GM21786 (cell line): ENCODE measurements around the gene KCNIP3.
"Not testable (repeated sequence)": the region's sequence is repeated elsewhere in the genome, so short reads cannot be mapped to it uniquely, and the experiment has no call there.

Experiments used
- ATAC-seq: cut with Tn5 transposase; IDR thresholded peaks from one replicate; pipeline ENCODE4 v1.9.1; 2021; ENCODE audit not compliant: unreplicated experiment

KCNIP3 gene

GRCh38 chr2:95296880-95297487 lies at the start of gene KCNIP3:
TSS of gene KCNIP3 (plus strand) at chr2:95297347. CDS start at chr2:95297439, 92 bp downstream.
- ATAC-seq, result no peak

- no peak for ATAC-seq
Measured at GRCh38 chr2:95258271-95258670, 38.9 kb upstream of the KCNIP3 start.

GRCh38 chr2:95260028-95261023 lies 36.8 kb upstream of the KCNIP3 start:
- ATAC-seq, result no peak

GRCh38 chr2:95261602-95262001 lies 35.5 kb upstream of the KCNIP3 start:
- no peak for ATAC-seq

- ATAC-seq, result no peak
Measured at GRCh38 chr2:95262896-95263542, 34.1 kb upstream of the KCNIP3 start.

GRCh38 chr2:95264624-95265023 lies 32.5 kb upstream of the KCNIP3 start:
- ATAC-seq, result no peak

- no peak for ATAC-seq
Measured at GRCh38 chr2:95265182-95265581, 32.0 kb upstream of the KCNIP3 start.

GRCh38 chr2:95266781-95267430 lies 30.2 kb upstream of the KCNIP3 start:
- ATAC-seq, result no peak

- no peak for ATAC-seq
Measured at GRCh38 chr2:95267458-95268210, 29.5 kb upstream of the KCNIP3 start.

GRCh38 chr2:95268211-95269035 lies 28.7 kb upstream of the KCNIP3 start:
- no peak for ATAC-seq

- ATAC-seq, result no peak
Measured at GRCh38 chr2:95269036-95269680, 28.0 kb upstream of the KCNIP3 start.

- ATAC-seq, result not testable (repeated sequence)
Measured at GRCh38 chr2:95269745-95270144, 27.4 kb upstream of the KCNIP3 start.

GRCh38 chr2:95270541-95271081 lies 26.5 kb upstream of the KCNIP3 start:
- no peak for ATAC-seq

- no peak for ATAC-seq
Measured at GRCh38 chr2:95271381-95271971, 25.7 kb upstream of the KCNIP3 start.

- ATAC-seq, result no peak
Measured at GRCh38 chr2:95272299-95272751, 24.8 kb upstream of the KCNIP3 start.

- no peak for ATAC-seq
Measured at GRCh38 chr2:95272781-95273180, 24.4 kb upstream of the KCNIP3 start.

GRCh38 chr2:95273566-95274290 lies 23.4 kb upstream of the KCNIP3 start:
- no peak for ATAC-seq
